GM23248 (cell line): ENCODE results near the gene MAPK8. TPM values are rescaled to one million over a fixed set of nuclear protein-coding genes. Genes with fewer than 3 reads are reported as not detected.

ENCODE experiments used
- DNase-seq: peaks from one replicate; pipeline ENCODE4 v3.0.0-alpha.2; 2015
- H2AFZ ChIP-seq: fragments of 200-600 bp; sonication (generic); 2 replicates; pipeline ENCODE4 v1.6.1; 2016; ENCODE audit warnings: antibody characterized with exemption
- H3F3A ChIP-seq: fragments of 200-600 bp; sonication (generic); 2 replicates; pipeline ENCODE4 v1.6.1; 2016; ENCODE audit warnings: mild to moderate bottlenecking, antibody characterized with exemption, mixed run types; ENCODE audit not compliant: insufficient read depth
- H3K27ac ChIP-seq: fragments of 200-600 bp; sonication (generic); 2 replicates; pipeline ENCODE4 v1.5.1; 2016; ENCODE audit warnings: mild to moderate bottlenecking
- H3K27me3 ChIP-seq: fragments of 200-600 bp; sonication (generic); replicated peaks from 2 replicates; pipeline ENCODE4 v1.6.1; 2016; ENCODE audit warnings: mild to moderate bottlenecking; ENCODE audit not compliant: insufficient read depth
- H3K36me3 ChIP-seq: fragments of 200-600 bp; sonication (generic); 2 replicates; pipeline ENCODE4 v1.6.1; 2016; ENCODE audit warnings: low read depth, mild to moderate bottlenecking
- H3K4me1 ChIP-seq: fragments of 200-600 bp; sonication (generic); 2 replicates; pipeline ENCODE4 v1.6.1; 2016; ENCODE audit warnings: mild to moderate bottlenecking; ENCODE audit not compliant: insufficient read depth
- H3K4me2 ChIP-seq: fragments of 200-600 bp; sonication (generic); one replicate; pipeline ENCODE4 v1.6.1; 2016; ENCODE audit warnings: mild to moderate bottlenecking; ENCODE audit not compliant: unreplicated experiment
- H3K4me3 ChIP-seq: fragments of 200-600 bp; sonication (generic); 2 replicates; pipeline ENCODE4 v1.5.1; 2016; ENCODE audit warnings: mild to moderate bottlenecking
- H3K79me2 ChIP-seq: fragments of 200-600 bp; sonication (generic); 2 replicates; pipeline ENCODE4 v1.6.1; 2016; ENCODE audit warnings: mild to moderate bottlenecking; ENCODE audit not compliant: insufficient read depth
- H3K9ac ChIP-seq: fragments of 200-600 bp; sonication (generic); 2 replicates; pipeline ENCODE4 v1.6.1; 2016; ENCODE audit warnings: mild to moderate bottlenecking
- H3K9me2 ChIP-seq: fragments of 200-600 bp; sonication (generic); 2 replicates; pipeline ENCODE4 v1.6.1; 2016; ENCODE audit warnings: mixed run types, mild to moderate bottlenecking, moderate library complexity; ENCODE audit not compliant: insufficient read depth
- H3K9me3 ChIP-seq: fragments of 200-600 bp; sonication (generic); one replicate; pipeline ENCODE4 v1.6.1; 2017; ENCODE audit warnings: low read depth
- H4K20me1 ChIP-seq: fragments of 200-600 bp; sonication (generic); 2 replicates; pipeline ENCODE4 v1.6.0; 2016; ENCODE audit not compliant: insufficient read depth
- EZH2 ChIP-seq: fragments of 200-600 bp; sonication (generic); IDR thresholded peaks from 2 replicates; pipeline ENCODE4 v1.6.1; 2018; ENCODE audit warnings: antibody characterized with exemption, mild to moderate bottlenecking; ENCODE audit not compliant: insufficient read depth, poor library complexity, severe bottlenecking
- EZH2phosphoT487 ChIP-seq: fragments of 200-600 bp; sonication (generic); IDR thresholded peaks from 2 replicates; pipeline ENCODE4 v1.6.1; 2018; ENCODE audit warnings: antibody characterized with exemption, moderate library complexity, mild to moderate bottlenecking, low read depth; ENCODE audit not compliant: insufficient read depth
- WGBS, 2 experiments: methylation state at CpG; one replicate each; pipeline ENCODE4 v1.1.6; 2015 to 2017; ENCODE audit warnings: low lambda C conversion rate in 2 of 2, low coverage in 1 of 2; ENCODE audit errors: missing lambda C conversion rate in 2 of 2; 5-methylcytosine and 5-hydroxymethylcytosine counted together
- in situ Hi-C: fragments of 300-500 bp; cut with MboI; formaldehyde crosslinking; loops from 2 replicates; pipeline ENCODE4 v1.15.0; 2020
- polyA plus RNA-seq: library from polyadenylated mRNA; unstranded; fragments of >200 nt; fragmentation: Nextera tagmentation; extraction: Ambion mirVana; gene quantifications from 2 replicates; pipeline ENCODE4 v1.2.1, GENCODE V29; 2016
- total RNA-seq: library from RNA; depleted of rRNA; stranded (reverse); fragments of >200 nt; shearing (Covaris generic); gene quantifications from 2 replicates; pipeline ENCODE4 v1.2.3, GENCODE V29; 2014

Gene MAPK8
- total and polyA plus RNA-seq, 2 experiments from 2014 or later: 44.4 to 78.7 TPM

DNA sequence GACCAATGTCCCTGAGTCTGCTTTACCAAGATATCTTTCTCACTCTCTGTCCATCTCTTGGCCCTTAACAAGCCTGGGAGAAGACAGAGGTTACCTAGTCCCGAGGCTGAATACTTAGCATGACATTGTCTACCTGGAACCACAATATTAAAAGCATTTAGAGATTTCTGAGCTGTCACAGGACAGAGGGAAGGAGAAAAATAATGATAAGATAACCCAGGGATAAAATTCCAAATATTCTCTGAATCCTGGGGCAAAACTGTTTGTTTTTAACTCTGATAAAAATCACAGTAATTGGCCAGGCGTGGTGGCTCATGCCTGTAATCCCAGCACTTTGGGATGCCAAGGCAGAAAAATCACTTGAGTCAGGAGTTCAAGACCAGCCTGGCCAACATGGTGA lies 12.0 kb upstream of the MAPK8 start:
- Histone ChIP-seq H3F3A (no peaks in the 10 kb centered on the region), H3K27ac (no peak overlapping the region), H3K9me3 (no peaks in the 10 kb centered on the region), H2AFZ (no peak overlapping the region), H3K4me3 (no peak overlapping the region), H4K20me1 (no peaks in the 10 kb centered on the region), H3K9me2 (no peaks in the 10 kb centered on the region), H3K27me3 (peaks cover 22% of the 10 kb centered on the region), H3K36me3 (no peaks in the 10 kb centered on the region), H3K79me2 (no peaks in the 10 kb centered on the region), H3K9ac (no peak overlapping the region), H3K4me1 (no peaks in the 10 kb centered on the region), H3K4me2 (no peak overlapping the region)
- WGBS, 2 experiments: 32 to 33% methylated on average over 2 of the region's 2 CpGs
- in situ Hi-C loops: no loop called here
- DNase-seq: no peak
- TF ChIP-seq EZH2 (no peak), EZH2phosphoT487 (no peak)

DNA sequence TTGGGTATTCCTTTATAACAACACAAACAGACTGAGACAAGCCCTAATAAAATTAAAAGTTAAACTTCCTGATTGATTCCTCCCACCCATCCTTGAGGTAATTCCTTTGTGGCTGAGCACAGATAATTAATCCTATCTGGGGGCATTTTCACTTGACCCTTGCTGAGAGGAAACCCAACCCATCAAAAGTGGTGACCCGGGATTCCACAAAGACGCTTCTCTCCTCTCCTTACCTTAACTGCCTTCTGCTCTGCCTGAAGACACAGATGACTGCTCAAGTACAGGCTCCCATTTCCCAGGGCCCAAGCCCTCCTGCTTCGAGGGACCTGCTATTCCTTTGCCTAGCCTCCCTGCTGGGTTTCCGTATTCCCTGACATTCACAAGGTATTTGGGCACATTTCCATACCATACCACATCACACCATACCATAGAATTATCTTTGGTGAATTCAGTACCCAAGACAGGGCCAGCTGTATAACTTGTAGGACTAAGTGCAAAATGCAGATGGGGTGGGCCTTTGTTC lies 9.8 kb upstream of the MAPK8 start:
- WGBS, 2 experiments: 28 to 37% methylated on average over 4 of the region's 4 CpGs
- Histone ChIP-seq H3F3A (no peaks in the 10 kb centered on the region), H2AFZ (no peak overlapping the region), H3K4me3 (no peak overlapping the region), H4K20me1 (no peaks in the 10 kb centered on the region), H3K27ac (no peak overlapping the region), H3K9me3 (no peaks in the 10 kb centered on the region), H3K79me2 (no peaks in the 10 kb centered on the region), H3K9ac (no peak overlapping the region), H3K9me2 (no peaks in the 10 kb centered on the region), H3K36me3 (no peaks in the 10 kb centered on the region), H3K4me2 (no peak overlapping the region), H3K27me3 (peaks cover 36% of the 10 kb centered on the region), H3K4me1 (no peaks in the 10 kb centered on the region)
- DNase-seq: no peak
- in situ Hi-C loops: no loop called here
- TF ChIP-seq EZH2phosphoT487: no peak
- no peak for TF ChIP-seq EZH2

DNA sequence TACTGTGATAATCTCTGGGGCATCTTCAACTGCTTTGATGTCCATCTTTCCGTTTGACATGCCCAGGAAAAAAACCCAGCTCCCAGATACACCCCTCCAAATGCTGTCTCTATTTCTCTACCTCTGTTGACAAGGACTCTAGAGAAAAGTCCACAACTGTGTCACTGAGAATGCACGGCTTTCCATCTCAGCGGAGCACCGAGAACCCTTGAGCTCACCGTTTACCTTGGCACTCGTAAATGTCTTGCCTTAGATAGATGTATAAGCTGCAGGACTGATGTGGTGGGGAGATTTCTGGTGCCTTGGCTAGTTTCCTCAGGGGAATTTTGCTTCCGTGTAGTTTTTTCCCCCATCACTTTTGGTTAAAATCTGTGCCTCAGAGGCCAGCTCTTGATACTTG lies 7.4 kb upstream of the MAPK8 start:
- in situ Hi-C loops: no loop called here
- no peak for DNase-seq
- Histone ChIP-seq H3K79me2 (no peaks in the 10 kb centered on the region), H3K9me2 (no peaks in the 10 kb centered on the region), H3K27ac (no peak overlapping the region), H2AFZ (no peak overlapping the region), H3K36me3 (no peaks in the 10 kb centered on the region), H3K4me3 (no peak overlapping the region), H3K27me3 (peaks cover 27% of the 10 kb centered on the region), H3K9me3 (no peaks in the 10 kb centered on the region), H3K4me1 (no peaks in the 10 kb centered on the region), H4K20me1 (no peaks in the 10 kb centered on the region), H3K4me2 (no peak overlapping the region), H3K9ac (no peak overlapping the region), H3F3A (no peaks in the 10 kb centered on the region)
- TF ChIP-seq EZH2 (no peak), EZH2phosphoT487 (no peak)
- WGBS, 2 experiments: 65 to 66% methylated on average over 7 of the region's 7 CpGs

DNA sequence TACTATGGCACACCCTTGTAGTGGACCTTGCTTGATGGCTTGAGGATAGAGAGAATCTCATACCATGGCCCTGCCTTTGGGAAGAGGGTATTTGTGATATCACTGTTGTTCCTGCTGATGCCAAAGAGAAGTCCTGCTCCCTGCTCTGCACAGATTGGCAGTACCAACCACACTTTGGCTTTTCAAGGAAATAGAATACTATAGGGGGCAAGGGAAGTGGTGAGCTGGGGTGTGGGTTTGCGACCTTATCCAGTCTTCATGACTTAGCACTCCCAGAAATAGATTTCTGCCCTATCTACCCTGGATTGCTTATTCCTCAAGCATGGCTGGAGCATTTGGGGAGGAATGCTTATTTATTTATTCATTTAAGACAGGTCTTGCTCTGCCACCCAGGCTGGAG lies 6.8 kb upstream of the MAPK8 start:
- H3K79me2 ChIP-seq: no peaks in the 10 kb centered on the region
- no peaks in the 10 kb centered on the region for H3K9me2 ChIP-seq
- no peak overlapping the region for H3K9ac ChIP-seq
- no peak overlapping the region for H2AFZ ChIP-seq
- no peaks in the 10 kb centered on the region for H4K20me1 ChIP-seq
- no peaks in the 10 kb centered on the region for H3K36me3 ChIP-seq
- H3K4me2 ChIP-seq: no peak overlapping the region
- DNase-seq: no peak
- H3K27me3 ChIP-seq: peaks cover 24% of the 10 kb centered on the region
- 29 to 52% methylated on average over 1 of the region's 1 CpG for WGBS, 2 experiments
- in situ Hi-C loops: no loop called here
- TF ChIP-seq EZH2phosphoT487 (no peak), EZH2 (no peak)
- H3K4me1 ChIP-seq: no peaks in the 10 kb centered on the region
- H3K9me3 ChIP-seq: no peaks in the 10 kb centered on the region
- H3K27ac ChIP-seq: no peak overlapping the region
- no peak overlapping the region for H3K4me3 ChIP-seq
- no peaks in the 10 kb centered on the region for H3F3A ChIP-seq

DNA sequence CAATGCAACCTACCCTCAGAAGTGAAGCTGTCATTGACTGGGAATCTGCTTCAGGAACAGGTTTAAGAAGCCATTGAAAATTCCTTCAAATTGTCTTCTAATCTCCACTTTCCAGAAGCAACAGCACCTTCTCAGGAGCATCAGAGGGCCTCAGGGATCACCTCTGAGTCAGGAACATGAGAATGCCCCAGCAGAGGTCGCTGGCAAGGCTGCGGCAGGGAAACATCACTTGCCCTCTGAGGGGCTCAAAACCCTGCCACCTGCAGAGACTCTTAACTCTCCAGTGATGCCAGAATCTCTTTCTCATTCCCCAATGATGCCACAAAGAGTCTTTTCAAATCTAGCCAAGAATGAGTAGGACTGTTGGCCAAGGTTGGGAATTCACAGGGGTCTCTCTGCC lies 5.9 kb upstream of the MAPK8 start:
- Histone ChIP-seq H3K27ac (no peak overlapping the region), H3K4me2 (no peak overlapping the region), H3K9ac (no peak overlapping the region), H3K27me3 (peaks cover 28% of the 10 kb centered on the region), H3K4me3 (no peak overlapping the region), H2AFZ (no peak overlapping the region), H3K4me1 (no peaks in the 10 kb centered on the region), H3K36me3 (no peaks in the 10 kb centered on the region), H4K20me1 (no peaks in the 10 kb centered on the region), H3F3A (peaks cover 5% of the 10 kb centered on the region), H3K9me2 (no peaks in the 10 kb centered on the region), H3K79me2 (no peaks in the 10 kb centered on the region), H3K9me3 (no peaks in the 10 kb centered on the region)
- in situ Hi-C loops: no loop called here
- no peak for DNase-seq
- TF ChIP-seq EZH2 (no peak), EZH2phosphoT487 (no peak)
- 71 to 79% methylated on average over 2 of the region's 2 CpGs for WGBS, 2 experiments
